ENCODE results near the gene MAK.
A peak's percentile ranks its signal among the peaks of the same experiment; 100 is the strongest.
"Not testable (repeated sequence)": the region's sequence is repeated elsewhere in the genome, so short reads cannot be mapped to it uniquely, and the experiment has no call there.

MAK gene

GRCh38 chr6:10861086-10861485 is 22.7 kb upstream of the MAK start:
- no peaks in the 10 kb centered on the region for H3F3A ChIP-seq (ENCODE audit: insufficient read depth, low read length)
- TF ChIP-seq CTCF (IDR thresholded peaks at IDR 0.05; ENCODE audit: low read length) = no peak
- no peak for TF ChIP-seq EZH2phosphoT487 (IDR thresholded peaks at IDR 0.05; ENCODE audit: low read length)
- no peak for TF ChIP-seq EZH2 (optimal IDR thresholded peaks at IDR 0.05; ENCODE audit: low read depth, low read length)
- H3K4me1 ChIP-seq (ENCODE audit: low read length) = no peaks in the 10 kb centered on the region
- no peaks in the 10 kb centered on the region for H3K9me3 ChIP-seq (replicated peaks; ENCODE audit: insufficient read depth, low read length)
- H4K20me1 ChIP-seq (ENCODE audit: insufficient read depth, low read length) = no peaks in the 10 kb centered on the region
- no peaks in the 10 kb centered on the region for H3K79me2 ChIP-seq (ENCODE audit: low read length)
- H2AFZ ChIP-seq (ENCODE audit: low read length) = no peak overlapping the region
- no peaks in the 10 kb centered on the region for H3K27me3 ChIP-seq (replicated peaks; ENCODE audit: insufficient read depth, low read length)
- no peaks in the 10 kb centered on the region for H3K36me3 ChIP-seq (replicated peaks; ENCODE audit: insufficient read depth, low read length)
- no peak overlapping the region for H3K27ac ChIP-seq (ENCODE audit: low read length)
- no peak overlapping the region for H3K4me2 ChIP-seq (ENCODE audit: low read depth, low read length)
- H3K9me2 ChIP-seq (replicated peaks; ENCODE audit: insufficient read depth, low read length) = no peaks in the 10 kb centered on the region
- H3K9ac ChIP-seq (ENCODE audit: low read length) = no peak overlapping the region
- DNase-seq = no peak
- no peak overlapping the region for H3K4me3 ChIP-seq (ENCODE audit: low read length)

GRCh38 chr6:10857259-10857658 is 18.9 kb upstream of the MAK start:
- TF ChIP-seq EZH2phosphoT487 (IDR thresholded peaks at IDR 0.05; ENCODE audit: low read length) = no peak
- no peak for TF ChIP-seq CTCF (IDR thresholded peaks at IDR 0.05; ENCODE audit: low read length)
- TF ChIP-seq EZH2 (optimal IDR thresholded peaks at IDR 0.05; ENCODE audit: low read depth, low read length) = no peak
- no peak overlapping the region for H3K9ac ChIP-seq (ENCODE audit: low read length)

GRCh38 chr6:10854922-10855632 is 16.7 kb upstream of the MAK start:
- H3F3A ChIP-seq (ENCODE audit: insufficient read depth, low read length) = peaks cover 4% of the 10 kb centered on the region; the same call in 1 of the 2 replicates
- H3K4me1 ChIP-seq (ENCODE audit: low read length) = peaks cover 3% of the 10 kb centered on the region; the same call in 1 of the 2 replicates
- no peaks in the 10 kb centered on the region for H3K79me2 ChIP-seq (ENCODE audit: low read length)
- H3K9me3 ChIP-seq (replicated peaks; ENCODE audit: insufficient read depth, low read length) = no peaks in the 10 kb centered on the region
- H3K4me3 ChIP-seq (ENCODE audit: low read length) = no peak overlapping the region
- H3K4me2 ChIP-seq (ENCODE audit: low read depth, low read length) = peak overlapping the region; percentile 16; the same call in 1 of the 2 replicates
- no peaks in the 10 kb centered on the region for H3K36me3 ChIP-seq (replicated peaks; ENCODE audit: insufficient read depth, low read length)
- H4K20me1 ChIP-seq (ENCODE audit: insufficient read depth, low read length) = no peaks in the 10 kb centered on the region
- no peak for TF ChIP-seq CTCF (IDR thresholded peaks at IDR 0.05; ENCODE audit: low read length)
- TF ChIP-seq EZH2phosphoT487 (IDR thresholded peaks at IDR 0.05; ENCODE audit: low read length) = no peak
- TF ChIP-seq EZH2 (optimal IDR thresholded peaks at IDR 0.05; ENCODE audit: low read depth, low read length) = no peak
- H3K9ac ChIP-seq (ENCODE audit: low read length) = no peak overlapping the region
- no peak overlapping the region for H2AFZ ChIP-seq (ENCODE audit: low read length)
- H3K9me2 ChIP-seq (replicated peaks; ENCODE audit: insufficient read depth, low read length) = no peaks in the 10 kb centered on the region
- peak overlapping the region; percentile 14; the same call in 1 of the 2 replicates for H3K27ac ChIP-seq (ENCODE audit: low read length)
- H3K27me3 ChIP-seq (replicated peaks; ENCODE audit: insufficient read depth, low read length) = no peaks in the 10 kb centered on the region
- peak; percentile 84 for DNase-seq

More at GRCh38 chr6:10857259-10857658, 18.9 kb upstream of the MAK start:
- Histone ChIP-seq H3K27ac (ENCODE audit: low read length) (no peak overlapping the region), H3K36me3 (replicated peaks; ENCODE audit: insufficient read depth, low read length) (no peaks in the 10 kb centered on the region), H3K4me2 (ENCODE audit: low read depth, low read length) (no peak overlapping the region), H3K4me1 (ENCODE audit: low read length) (peaks cover 3% of the 10 kb centered on the region; the same call in 1 of the 2 replicates), H2AFZ (ENCODE audit: low read length) (no peak overlapping the region), H3K9me3 (replicated peaks; ENCODE audit: insufficient read depth, low read length) (no peaks in the 10 kb centered on the region), H3K27me3 (replicated peaks; ENCODE audit: insufficient read depth, low read length) (no peaks in the 10 kb centered on the region), H3K79me2 (ENCODE audit: low read length) (no peaks in the 10 kb centered on the region), H3K4me3 (ENCODE audit: low read length) (no peak overlapping the region), H4K20me1 (ENCODE audit: insufficient read depth, low read length) (no peaks in the 10 kb centered on the region), H3K9me2 (replicated peaks; ENCODE audit: insufficient read depth, low read length) (no peaks in the 10 kb centered on the region), H3F3A (ENCODE audit: insufficient read depth, low read length) (peaks cover 4% of the 10 kb centered on the region; the same call in 1 of the 2 replicates)
- no peak for DNase-seq

- DNase-seq; H3K36me3 ChIP-seq (replicated peaks; ENCODE audit: insufficient read depth, low read length); H3K27ac ChIP-seq (ENCODE audit: low read length); H3K4me1 ChIP-seq (ENCODE audit: low read length); H3K9ac ChIP-seq (ENCODE audit: low read length); H2AFZ ChIP-seq (ENCODE audit: low read length); H3K9me2 ChIP-seq (replicated peaks; ENCODE audit: insufficient read depth, low read length); H3K4me2 ChIP-seq (ENCODE audit: low read depth, low read length); H3K27me3 ChIP-seq (replicated peaks; ENCODE audit: insufficient read depth, low read length); H3K9me3 ChIP-seq (replicated peaks; ENCODE audit: insufficient read depth, low read length); H3K79me2 ChIP-seq (ENCODE audit: low read length); H3F3A ChIP-seq (ENCODE audit: insufficient read depth, low read length); H4K20me1 ChIP-seq (ENCODE audit: insufficient read depth, low read length); H3K4me3 ChIP-seq (ENCODE audit: low read length): not testable (repeated sequence)
Measured at GRCh38 chr6:10853849-10854300, 15.5 kb upstream of the MAK start.

Data from MM.1S (cell line).